ENCODE results near the gene SYPL2. TPM values are rescaled to one million over a fixed set of nuclear protein-coding genes. Genes with fewer than 3 reads are reported as not detected.

The SYPL2 gene
- 0.26 and 1.7 TPM in 2 replicates for total RNA-seq
- 1.8 and 1.9 TPM in 2 replicates for polyA plus RNA-seq
- polyA plus RNA-seq (2012): 1.3 and 1.6 TPM in 2 replicates
- 1.8 and 2.6 TPM in 2 replicates for polyA minus RNA-seq (ENCODE audit: low replicate concordance)

GRCh38 chr1:109466452-109467300 is at the start of gene SYPL2:
SYPL2 (plus strand) TSS chr1:109466546; CDS start chr1:109466844, 298 bp downstream.
- H3K27ac ChIP-seq (ENCODE audit: insufficient read depth, low read length): no peak within 1 kb of the TSS
- no peaks in the 10 kb centered on the region for H3K9me3 ChIP-seq (ENCODE audit: control insufficient read depth, insufficient read depth, low read depth, low read length)
- H3K79me2 ChIP-seq (ENCODE audit: control insufficient read depth, insufficient read depth, low read length): no peaks in the 10 kb centered on the region
- H2AFZ ChIP-seq (ENCODE audit: low read length): peak within 1 kb of the TSS; percentile 74
- DNase-seq (ENCODE audit: low read depth in 2 of 2): peak; percentile 15 to 39
- H3K36me3 ChIP-seq (ENCODE audit: control insufficient read depth, insufficient read depth, low read length): no peaks in the 10 kb centered on the region
- peak within 1 kb of the TSS; percentile 62 for H3K4me2 ChIP-seq (ENCODE audit: extremely low read depth, insufficient read depth, low read length)
- no peaks in the 10 kb centered on the region for H4K20me1 ChIP-seq (ENCODE audit: control insufficient read depth, extremely low read depth, insufficient read depth, low read length)
- TF ChIP-seq CTCF (conservative IDR thresholded peaks at IDR 0.05 in 1 of 2, IDR thresholded peaks at IDR 0.05 in 1 of 2; ENCODE audit: low read depth in 1 of 2, low read length in 2 of 2) (no peak), EZH2 (IDR thresholded peaks at IDR 0.05; ENCODE audit: low read length, missing control alignments) (peak; percentile 86)
- H3K27me3 ChIP-seq (ENCODE audit: control insufficient read depth, insufficient read depth, low read length): peaks cover 24% of the 10 kb centered on the region
- no peaks in the 10 kb centered on the region for H3K4me1 ChIP-seq (ENCODE audit: control insufficient read depth, extremely low read depth, insufficient read depth, low read length)
- H3K4me3 ChIP-seq (replicated peaks in 1 of 4; ENCODE audit: control extremely low read depth in 1 of 4, insufficient read depth in 1 of 4, low read depth in 3 of 4, low read length in 4 of 4): peak within 1 kb of the TSS; percentile 49 to 67 (median 58)
- peak within 1 kb of the TSS; percentile 55 for H3K9ac ChIP-seq (ENCODE audit: insufficient read depth, low read length)

DNA sequence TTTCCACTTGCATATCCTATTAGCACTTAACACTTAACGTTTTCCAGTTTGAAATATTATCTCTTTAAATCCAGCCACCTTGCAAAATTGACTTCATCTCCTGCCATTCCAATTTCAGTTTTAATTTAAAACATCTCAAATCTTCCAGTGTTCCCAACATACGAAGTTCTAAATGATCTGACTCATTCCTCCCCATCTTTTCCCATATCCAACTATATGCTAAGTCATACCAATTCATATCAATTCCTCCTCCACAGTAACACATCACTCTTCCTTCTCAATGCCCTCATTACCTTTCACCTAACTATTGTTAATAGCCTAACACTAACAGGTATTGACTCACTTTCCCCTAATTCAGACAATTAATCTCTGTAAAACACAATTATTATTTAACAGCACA is 42.8 kb upstream of the SYPL2 start:
- Histone ChIP-seq H3K79me2 (ENCODE audit: control insufficient read depth, insufficient read depth, low read length) (peaks cover 53% of the 10 kb centered on the region), H3K4me2 (ENCODE audit: extremely low read depth, insufficient read depth, low read length) (no peak overlapping the region)

More for the DNA sequence above, 42.8 kb upstream of the SYPL2 start:
- no peaks in the 10 kb centered on the region for H4K20me1 ChIP-seq (ENCODE audit: control insufficient read depth, extremely low read depth, insufficient read depth, low read length)
- no peak overlapping the region for H3K27ac ChIP-seq (ENCODE audit: insufficient read depth, low read length)
- H3K4me3 ChIP-seq (replicated peaks in 1 of 4; ENCODE audit: control extremely low read depth in 1 of 4, insufficient read depth in 1 of 4, low read depth in 3 of 4, low read length in 4 of 4): no peak overlapping the region
- no peaks in the 10 kb centered on the region for H3K9me3 ChIP-seq (ENCODE audit: control insufficient read depth, insufficient read depth, low read depth, low read length)
- no peak overlapping the region for H2AFZ ChIP-seq (ENCODE audit: low read length)
- peaks cover 3% of the 10 kb centered on the region for H3K4me1 ChIP-seq (ENCODE audit: control insufficient read depth, extremely low read depth, insufficient read depth, low read length)
- no peak for DNase-seq (ENCODE audit: low read depth in 2 of 2)
- no peak for TF ChIP-seq CTCF (conservative IDR thresholded peaks at IDR 0.05 in 1 of 2, IDR thresholded peaks at IDR 0.05 in 1 of 2; ENCODE audit: low read depth in 1 of 2, low read length in 2 of 2)
- TF ChIP-seq EZH2 (IDR thresholded peaks at IDR 0.05; ENCODE audit: low read length, missing control alignments): no peak
- H3K9ac ChIP-seq (ENCODE audit: insufficient read depth, low read length): no peak overlapping the region
- H3K27me3 ChIP-seq (ENCODE audit: control insufficient read depth, insufficient read depth, low read length): no peaks in the 10 kb centered on the region
- H3K36me3 ChIP-seq (ENCODE audit: control insufficient read depth, insufficient read depth, low read length): peaks cover 7% of the 10 kb centered on the region
